T-helper 1 cell treated with Interleukin-12 subunit alpha and Interleukin-12 subunit beta and Interleukin-4 antibody, amounts not matched to agents 30 ng/mL and 1 ng/mL, for 36 hours (primary cell): ENCODE data around the gene DIS3L2. TPM values are rescaled to one million over a fixed set of nuclear protein-coding genes. Genes with fewer than 3 reads are reported as not detected.

Source experiments
- intact Hi-C: fragments of 100-400 bp; cut with micrococcal nuclease; formaldehyde crosslinking; loops from one replicate; pipeline ENCODE4 v1.15.1; 2024
- total RNA-seq: library from RNA; stranded (reverse); gene quantifications from 2 replicates; pipeline ENCODE4 v1.2.3, GENCODE V29; 2022

The DIS3L2 gene
- total RNA-seq, 1 donor from 2014 or later: 45.6 TPM

GRCh38 chr2:232340171-232340935 lies 378.8 kb downstream of the DIS3L2 start:
- intact Hi-C loops: no loop called here

GRCh38 chr2:232341061-232341738 lies 379.7 kb downstream of the DIS3L2 start:
- intact Hi-C loops: no loop called here

- intact Hi-C loops: loop anchor here (2.0 kb wide), 1 partner anchor 23 kb away; no protein-coding TSS in a partner anchor
Observed at GRCh38 chr2:232341739-232342126, 380.2 kb downstream of the DIS3L2 start.

GRCh38 chr2:232342635-232343565 lies 381.4 kb downstream of the DIS3L2 start:
- intact Hi-C loops: loop anchor here (2.0 kb wide), 1 partner anchor 22 kb away; no protein-coding TSS in a partner anchor

- intact Hi-C loops: loop anchor here (2.0 kb wide), 1 partner anchor 21 kb away; no protein-coding TSS in a partner anchor
Observed at GRCh38 chr2:232343821-232344220, 382.3 kb downstream of the DIS3L2 start.

- intact Hi-C loops: no loop called here
Observed at GRCh38 chr2:232345251-232345650, 383.7 kb downstream of the DIS3L2 start.

GRCh38 chr2:232347369-232347768 lies 385.9 kb downstream of the DIS3L2 start:
- intact Hi-C loops: no loop called here

GRCh38 chr2:232348936-232349335 lies 387.4 kb downstream of the DIS3L2 start:
- intact Hi-C loops: no loop called here

- intact Hi-C loops: no loop called here
Observed at GRCh38 chr2:232349546-232349945, 388.0 kb downstream of the DIS3L2 start.

GRCh38 chr2:232349946-232350635 lies 388.6 kb downstream of the DIS3L2 start:
- intact Hi-C loops: loop anchor here (5.0 kb wide), 1 partner anchor 72 kb away; no protein-coding TSS in a partner anchor

- intact Hi-C loops: loop anchor here (5.0 kb wide), 1 partner anchor 71 kb away; no protein-coding TSS in a partner anchor
Observed at GRCh38 chr2:232350804-232351685, 389.5 kb downstream of the DIS3L2 start.

GRCh38 chr2:232351686-232352510 lies 390.4 kb downstream of the DIS3L2 start:
- intact Hi-C loops: loop anchor here (5.0 kb wide), 1 partner anchor 70 kb away; no protein-coding TSS in a partner anchor

GRCh38 chr2:232352511-232353091 lies 391.1 kb downstream of the DIS3L2 start:
- intact Hi-C loops: loop anchor here (5.0 kb wide), 1 partner anchor 70 kb away; no protein-coding TSS in a partner anchor

GRCh38 chr2:232353096-232353495 lies 391.6 kb downstream of the DIS3L2 start:
- intact Hi-C loops: loop anchor here (5.0 kb wide), 1 partner anchor 69 kb away; no protein-coding TSS in a partner anchor

- intact Hi-C loops: loop anchor here (5.0 kb wide), 1 partner anchor 69 kb away; no protein-coding TSS in a partner anchor
Observed at GRCh38 chr2:232353660-232354059, 392.1 kb downstream of the DIS3L2 start.

GRCh38 chr2:232354069-232354468 lies 392.6 kb downstream of the DIS3L2 start:
- intact Hi-C loops: loop anchor here (5.0 kb wide), 1 partner anchor 68 kb away; no protein-coding TSS in a partner anchor

- intact Hi-C loops: no loop called here
Observed at GRCh38 chr2:232361646-232362045, 400.1 kb downstream of the DIS3L2 start.
